ENCODE measurements around the gene NFKB1.

The NFKB1 gene

DNA sequence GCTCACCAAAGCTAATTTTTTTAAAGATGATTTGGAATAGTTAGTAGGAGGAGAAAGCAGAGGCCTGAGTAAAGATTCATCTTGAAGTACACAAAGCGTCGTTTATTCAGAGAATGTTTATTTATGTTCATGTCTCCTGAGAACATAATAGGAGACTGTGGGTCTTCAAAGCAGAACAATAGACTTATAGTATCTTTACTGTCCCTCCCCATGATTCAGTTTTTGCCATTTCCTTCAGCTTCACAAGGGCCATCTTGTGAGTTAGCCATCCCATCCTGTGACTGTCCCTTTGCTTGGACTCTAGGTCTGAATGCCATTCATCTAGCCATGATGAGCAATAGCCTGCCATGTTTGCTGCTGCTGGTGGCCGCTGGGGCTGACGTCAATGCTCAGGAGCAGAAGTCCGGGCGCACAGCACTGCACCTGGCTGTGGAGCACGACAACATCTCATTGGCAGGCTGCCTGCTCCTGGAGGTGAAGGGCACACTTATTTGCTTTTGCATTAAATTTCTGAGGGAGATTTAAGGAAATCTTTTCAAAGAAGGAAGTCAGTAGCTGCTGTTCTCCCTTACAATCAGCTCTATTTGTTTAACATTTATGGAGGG, 105.8 kb downstream of the NFKB1 start:
- in situ Hi-C loops (cut with MboI; ENCODE audit: low sequenced_read_pairs, unreplicated experiment): no loop called here
- TF ChIP-seq, protein P1, sequence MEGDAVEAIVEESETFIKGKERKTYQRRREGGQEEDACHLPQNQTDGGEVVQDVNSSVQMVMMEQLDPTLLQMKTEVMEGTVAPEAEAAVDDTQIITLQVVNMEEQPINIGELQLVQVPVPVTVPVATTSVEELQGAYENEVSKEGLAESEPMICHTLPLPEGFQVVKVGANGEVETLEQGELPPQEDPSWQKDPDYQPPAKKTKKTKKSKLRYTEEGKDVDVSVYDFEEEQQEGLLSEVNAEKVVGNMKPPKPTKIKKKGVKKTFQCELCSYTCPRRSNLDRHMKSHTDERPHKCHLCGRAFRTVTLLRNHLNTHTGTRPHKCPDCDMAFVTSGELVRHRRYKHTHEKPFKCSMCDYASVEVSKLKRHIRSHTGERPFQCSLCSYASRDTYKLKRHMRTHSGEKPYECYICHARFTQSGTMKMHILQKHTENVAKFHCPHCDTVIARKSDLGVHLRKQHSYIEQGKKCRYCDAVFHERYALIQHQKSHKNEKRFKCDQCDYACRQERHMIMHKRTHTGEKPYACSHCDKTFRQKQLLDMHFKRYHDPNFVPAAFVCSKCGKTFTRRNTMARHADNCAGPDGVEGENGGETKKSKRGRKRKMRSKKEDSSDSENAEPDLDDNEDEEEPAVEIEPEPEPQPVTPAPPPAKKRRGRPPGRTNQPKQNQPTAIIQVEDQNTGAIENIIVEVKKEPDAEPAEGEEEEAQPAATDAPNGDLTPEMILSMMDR (IDR thresholded peaks at IDR 0.05; ENCODE audit: borderline replicate concordance, control extremely low read depth, extremely low read depth, insufficient read depth, missing control alignments): no peak
- DNase-seq (ENCODE audit: low spot score): no peak

DNA sequence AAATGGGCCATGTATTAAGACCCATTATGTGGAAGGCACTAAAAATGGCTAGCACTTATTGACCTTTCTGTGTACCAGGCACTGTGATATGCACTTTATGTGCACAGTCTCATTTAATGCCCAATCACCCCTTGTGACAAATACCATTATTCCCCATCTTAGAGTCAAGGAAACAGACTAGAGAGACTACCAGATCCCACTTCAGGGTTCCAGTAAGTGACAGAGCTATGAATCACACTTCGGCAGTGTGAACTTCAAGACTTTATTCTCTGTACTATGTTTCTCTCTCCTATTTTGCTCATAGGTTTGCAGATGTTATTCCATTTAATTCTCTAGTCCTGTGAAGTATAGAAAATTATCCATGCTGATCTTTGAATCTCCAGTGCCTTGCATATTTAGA, 107.0 kb downstream of the NFKB1 start:
- TF ChIP-seq, protein P1 (IDR thresholded peaks at IDR 0.05; ENCODE audit: borderline replicate concordance, control extremely low read depth, extremely low read depth, insufficient read depth, missing control alignments): no peak
- no peak for DNase-seq (ENCODE audit: low spot score)
- in situ Hi-C loops (cut with MboI; ENCODE audit: low sequenced_read_pairs, unreplicated experiment): no loop called here

DNA sequence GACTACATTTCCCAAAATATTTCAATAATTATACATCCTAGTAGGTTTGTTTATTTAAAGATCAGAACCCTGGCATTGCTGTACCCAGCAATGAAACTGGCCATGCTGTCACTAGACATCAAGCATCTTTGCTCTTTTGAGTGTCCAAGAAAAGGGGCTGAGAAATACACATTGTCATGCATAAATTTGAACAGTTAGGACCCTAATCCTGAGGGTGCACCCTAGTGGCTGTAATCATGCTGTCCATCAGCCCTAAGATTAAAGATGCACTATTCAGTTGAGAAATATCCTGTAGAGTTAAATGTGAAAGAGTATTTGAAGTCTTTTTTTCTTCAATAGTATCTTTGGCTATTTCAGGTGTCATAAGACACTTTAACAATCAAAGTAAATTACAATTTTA, 108.8 kb downstream of the NFKB1 start:
- no peak for DNase-seq (ENCODE audit: low spot score)
- in situ Hi-C loops (cut with MboI; ENCODE audit: low sequenced_read_pairs, unreplicated experiment): no loop called here
- TF ChIP-seq, protein P1 (IDR thresholded peaks at IDR 0.05; ENCODE audit: borderline replicate concordance, control extremely low read depth, extremely low read depth, insufficient read depth, missing control alignments): peak; percentile 25

DNA sequence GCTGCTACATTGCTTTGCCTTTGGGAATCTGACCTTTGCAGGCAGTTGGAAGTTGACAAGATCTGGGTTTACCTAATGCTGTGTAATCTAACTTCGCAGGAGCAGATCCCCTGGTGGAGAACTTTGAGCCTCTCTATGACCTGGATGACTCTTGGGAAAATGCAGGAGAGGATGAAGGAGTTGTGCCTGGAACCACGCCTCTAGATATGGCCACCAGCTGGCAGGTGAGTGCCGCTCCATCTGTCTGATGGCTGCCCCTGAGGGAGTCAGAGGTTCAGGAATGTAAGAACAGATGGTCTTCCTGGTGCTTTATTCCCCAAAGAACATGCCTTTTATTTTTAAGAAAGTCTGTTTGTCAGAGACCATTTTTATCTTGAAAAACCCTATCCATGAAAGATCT, 109.3 kb downstream of the NFKB1 start:
- in situ Hi-C loops (cut with MboI; ENCODE audit: low sequenced_read_pairs, unreplicated experiment): no loop called here
- TF ChIP-seq, protein P1 (IDR thresholded peaks at IDR 0.05; ENCODE audit: borderline replicate concordance, control extremely low read depth, extremely low read depth, insufficient read depth, missing control alignments): no peak
- no peak for DNase-seq (ENCODE audit: low spot score)

- in situ Hi-C loops (cut with MboI; ENCODE audit: low sequenced_read_pairs, unreplicated experiment): no loop called here
- no peak for DNase-seq (ENCODE audit: low spot score)
- TF ChIP-seq, protein P1 (IDR thresholded peaks at IDR 0.05; ENCODE audit: borderline replicate concordance, control extremely low read depth, extremely low read depth, insufficient read depth, missing control alignments): no peak
Observed at GRCh38 chr4:102612210-102612609, 111.1 kb downstream of the NFKB1 start.

- no peak for DNase-seq (ENCODE audit: low spot score)
Observed at GRCh38 chr4:102612824-102613366, 111.7 kb downstream of the NFKB1 start.

More at GRCh38 chr4:102612824-102613366, 111.7 kb downstream of the NFKB1 start:
- TF ChIP-seq, protein P1 (IDR thresholded peaks at IDR 0.05; ENCODE audit: borderline replicate concordance, control extremely low read depth, extremely low read depth, insufficient read depth, missing control alignments): no peak
- in situ Hi-C loops (cut with MboI; ENCODE audit: low sequenced_read_pairs, unreplicated experiment): no loop called here

Data from GM13976 (cell line).